ENCODE measurements around the gene CPXM1. TPM values are rescaled to one million over a fixed set of nuclear protein-coding genes. Genes with fewer than 3 reads are reported as not detected.

CPXM1 gene
- total RNA-seq, 1 experiment from 2014 or later, result not detected

DNA sequence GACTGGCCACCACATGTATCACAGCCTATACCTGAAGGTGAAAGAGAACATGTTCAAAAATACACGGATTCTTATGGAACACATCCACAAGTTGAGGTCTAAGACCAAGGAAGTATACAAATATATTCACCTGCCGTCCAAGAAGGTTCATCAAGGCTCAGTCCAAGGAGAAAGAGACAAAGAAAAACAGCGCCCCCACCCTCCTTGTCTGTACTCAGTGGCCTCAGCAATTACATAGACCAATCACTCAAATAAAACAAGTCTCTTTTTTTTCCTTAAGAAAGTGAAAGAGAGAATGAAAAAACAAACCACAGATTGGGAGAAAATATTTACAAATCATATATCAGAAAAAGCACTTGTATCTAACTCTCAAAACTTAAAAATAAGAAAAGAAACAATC is 19.5 kb downstream of the CPXM1 start:
- no peaks in the 10 kb centered on the region for H3K79me2 ChIP-seq (ENCODE audit: low read length)
- H3K9me2 ChIP-seq (replicated peaks; ENCODE audit: low read length), result no peaks in the 10 kb centered on the region
- H3F3A ChIP-seq (ENCODE audit: low read length, unreplicated experiment), result no peaks in the 10 kb centered on the region
- no peaks in the 10 kb centered on the region for H3K36me3 ChIP-seq (ENCODE audit: low read depth, low read length)
- ChIA-PET POLR2A (ENCODE audit: unreplicated experiment) (no interaction called here), CTCF (no interaction called here)
- no peaks in the 10 kb centered on the region for H3K4me1 ChIP-seq (ENCODE audit: insufficient read depth, low read length)
- H3K9me3 ChIP-seq (ENCODE audit: low read length), result no peaks in the 10 kb centered on the region
- DNase-seq (peak; percentile 8), ATAC-seq (no peak)
- H3K27ac ChIP-seq (ENCODE audit: low read length), result no peak overlapping the region
- TF ChIP-seq, protein P1, sequence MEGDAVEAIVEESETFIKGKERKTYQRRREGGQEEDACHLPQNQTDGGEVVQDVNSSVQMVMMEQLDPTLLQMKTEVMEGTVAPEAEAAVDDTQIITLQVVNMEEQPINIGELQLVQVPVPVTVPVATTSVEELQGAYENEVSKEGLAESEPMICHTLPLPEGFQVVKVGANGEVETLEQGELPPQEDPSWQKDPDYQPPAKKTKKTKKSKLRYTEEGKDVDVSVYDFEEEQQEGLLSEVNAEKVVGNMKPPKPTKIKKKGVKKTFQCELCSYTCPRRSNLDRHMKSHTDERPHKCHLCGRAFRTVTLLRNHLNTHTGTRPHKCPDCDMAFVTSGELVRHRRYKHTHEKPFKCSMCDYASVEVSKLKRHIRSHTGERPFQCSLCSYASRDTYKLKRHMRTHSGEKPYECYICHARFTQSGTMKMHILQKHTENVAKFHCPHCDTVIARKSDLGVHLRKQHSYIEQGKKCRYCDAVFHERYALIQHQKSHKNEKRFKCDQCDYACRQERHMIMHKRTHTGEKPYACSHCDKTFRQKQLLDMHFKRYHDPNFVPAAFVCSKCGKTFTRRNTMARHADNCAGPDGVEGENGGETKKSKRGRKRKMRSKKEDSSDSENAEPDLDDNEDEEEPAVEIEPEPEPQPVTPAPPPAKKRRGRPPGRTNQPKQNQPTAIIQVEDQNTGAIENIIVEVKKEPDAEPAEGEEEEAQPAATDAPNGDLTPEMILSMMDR (conservative IDR thresholded peaks at IDR 0.05; ENCODE audit: low read depth, low read length), result peak; percentile 46
- TF ChIP-seq EZH2phosphoT487 (IDR thresholded peaks at IDR 0.05; ENCODE audit: borderline replicate concordance, low read length), result no peak
- no peak overlapping the region for H3K9ac ChIP-seq (ENCODE audit: low read length)
- H3K4me2 ChIP-seq (ENCODE audit: low read length), result no peak overlapping the region
- BruUV-seq (replicated peaks), result no TSS peak
- intact Hi-C loops (cut with micrococcal nuclease), result no loop called here
- no peak overlapping the region for H3K4me3 ChIP-seq (ENCODE audit: low read length)
- 0 out of 2 replicates have a peak overlapping the region, but pooled peaks have one; percentile 14 for H2AFZ ChIP-seq (ENCODE audit: low read length)
- H4K20me1 ChIP-seq (ENCODE audit: low read length), result no peaks in the 10 kb centered on the region
- H3K27me3 ChIP-seq (ENCODE audit: low read length), result peaks cover 6% of the 10 kb centered on the region; the same call in 1 of the 2 replicates

DNA sequence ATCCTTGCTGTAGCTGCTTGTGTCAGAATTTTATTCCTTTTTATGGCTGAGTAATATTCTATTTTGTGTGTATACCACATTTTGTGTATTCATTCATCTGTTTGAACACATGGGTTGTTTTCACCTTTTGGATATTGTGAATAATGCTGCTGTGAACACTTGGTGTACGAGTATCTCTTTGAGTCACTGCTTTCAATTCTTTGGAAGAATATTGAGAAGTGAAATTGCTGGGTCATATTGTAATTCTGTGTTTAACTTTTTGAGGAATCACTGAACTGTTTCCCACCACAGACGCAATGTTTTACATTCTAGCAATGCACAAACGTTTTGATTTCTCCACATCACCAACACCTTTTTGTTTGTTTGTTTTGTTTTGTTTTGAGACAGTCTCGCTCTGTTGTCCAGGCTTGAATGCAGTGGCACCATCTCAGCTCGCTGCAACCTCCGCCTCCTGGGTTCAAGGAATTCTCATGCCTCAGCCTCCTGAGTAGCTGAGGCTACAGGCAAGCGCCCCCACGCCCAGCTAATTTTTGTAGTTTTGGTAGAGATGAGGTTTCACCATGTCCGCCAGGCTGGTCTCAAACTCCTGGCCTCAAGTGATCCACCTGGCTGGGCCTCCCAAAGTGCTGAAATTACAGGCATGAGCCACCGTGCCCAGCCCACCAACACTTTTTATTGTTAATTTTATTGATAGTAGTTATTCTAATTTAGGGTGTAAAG is 21.7 kb downstream of the CPXM1 start:
- H3K27ac ChIP-seq (ENCODE audit: low read length), result no peak overlapping the region
- no peaks in the 10 kb centered on the region for H3K79me2 ChIP-seq (ENCODE audit: low read length)
- no peak overlapping the region for H3K4me2 ChIP-seq (ENCODE audit: low read length)
- no peaks in the 10 kb centered on the region for H3K9me2 ChIP-seq (replicated peaks; ENCODE audit: low read length)
- intact Hi-C loops (cut with micrococcal nuclease), result no loop called here
- CTCF ChIA-PET, result no interaction called here
- no peaks in the 10 kb centered on the region for H4K20me1 ChIP-seq (ENCODE audit: low read length)
- H3F3A ChIP-seq (ENCODE audit: low read length, unreplicated experiment), result no peaks in the 10 kb centered on the region
- H3K27me3 ChIP-seq (ENCODE audit: low read length), result peaks cover 6% of the 10 kb centered on the region; the same call in 1 of the 2 replicates
- H3K9ac ChIP-seq (ENCODE audit: low read length), result no peak overlapping the region
- TF ChIP-seq, protein P1 (conservative IDR thresholded peaks at IDR 0.05; ENCODE audit: low read depth, low read length), result no peak
- TF ChIP-seq EZH2 (IDR thresholded peaks at IDR 0.05; ENCODE audit: low read length, unreplicated experiment) (no peak), EZH2phosphoT487 (IDR thresholded peaks at IDR 0.05; ENCODE audit: borderline replicate concordance, low read length) (no peak)
- POLR2A ChIA-PET (ENCODE audit: unreplicated experiment), result no interaction called here
- H3K9me3 ChIP-seq (ENCODE audit: low read length), result no peaks in the 10 kb centered on the region
- no TSS peak for BruUV-seq (replicated peaks)
- H2AFZ ChIP-seq (ENCODE audit: low read length), result no peak overlapping the region
- ATAC-seq (no peak), DNase-seq (no peak)
- H3K36me3 ChIP-seq (ENCODE audit: low read depth, low read length), result no peaks in the 10 kb centered on the region
- no peaks in the 10 kb centered on the region for H3K4me1 ChIP-seq (ENCODE audit: insufficient read depth, low read length)
- H3K4me3 ChIP-seq (ENCODE audit: low read length), result no peak overlapping the region

DNA sequence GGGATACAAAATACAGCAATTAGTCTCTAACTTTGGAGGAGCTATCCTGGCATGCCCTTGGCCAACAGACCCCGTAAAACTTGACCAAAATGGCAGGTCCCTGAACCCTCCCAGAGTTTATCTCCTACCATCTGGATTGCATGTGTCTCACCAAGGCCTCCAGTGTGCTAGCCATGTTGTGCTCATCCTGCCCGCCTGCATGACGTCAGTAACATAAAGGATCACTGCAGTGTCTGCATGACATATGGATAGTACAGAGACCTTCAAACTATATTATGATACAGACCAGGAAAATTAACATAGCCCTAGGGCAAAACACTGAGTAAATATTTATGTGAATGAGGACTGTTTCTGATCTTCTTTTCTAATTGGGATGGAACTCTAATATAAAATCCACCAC is 25.3 kb downstream of the CPXM1 start:
- no peak for ATAC-seq
- POLR2A ChIA-PET (ENCODE audit: unreplicated experiment), result no interaction called here
- Histone ChIP-seq H4K20me1 (ENCODE audit: low read length) (no peaks in the 10 kb centered on the region), H3K36me3 (ENCODE audit: low read depth, low read length) (no peaks in the 10 kb centered on the region), H2AFZ (ENCODE audit: low read length) (no peak overlapping the region), H3K27ac (ENCODE audit: low read length) (no peak overlapping the region), H3K9me3 (ENCODE audit: low read length) (no peaks in the 10 kb centered on the region), H3K27me3 (ENCODE audit: low read length) (peaks cover 3% of the 10 kb centered on the region; the same call in 1 of the 2 replicates), H3K9me2 (replicated peaks; ENCODE audit: low read length) (no peaks in the 10 kb centered on the region), H3K4me2 (ENCODE audit: low read length) (no peak overlapping the region), H3K9ac (ENCODE audit: low read length) (no peak overlapping the region), H3K4me3 (ENCODE audit: low read length) (no peak overlapping the region), H3K4me1 (ENCODE audit: insufficient read depth, low read length) (peaks cover 5% of the 10 kb centered on the region; the same call in 1 of the 2 replicates), H3K79me2 (ENCODE audit: low read length) (no peaks in the 10 kb centered on the region), H3F3A (ENCODE audit: low read length, unreplicated experiment) (no peaks in the 10 kb centered on the region)
- BruUV-seq (replicated peaks), result no TSS peak
- TF ChIP-seq, protein P1 (conservative IDR thresholded peaks at IDR 0.05; ENCODE audit: low read depth, low read length), result no peak
- TF ChIP-seq EZH2phosphoT487 (IDR thresholded peaks at IDR 0.05; ENCODE audit: borderline replicate concordance, low read length) (no peak), EZH2 (IDR thresholded peaks at IDR 0.05; ENCODE audit: low read length, unreplicated experiment) (no peak)
- intact Hi-C loops (cut with micrococcal nuclease), result no loop called here
- CTCF ChIA-PET, result no interaction called here
- DNase-seq, result no peak
